ENCODE data around the gene DAGLA. TPM values are rescaled to one million over a fixed set of nuclear protein-coding genes. Genes with fewer than 3 reads are reported as not detected.

Gene DAGLA
- total RNA-seq, 1 experiment from 2014 or later: 10.9 TPM

DNA sequence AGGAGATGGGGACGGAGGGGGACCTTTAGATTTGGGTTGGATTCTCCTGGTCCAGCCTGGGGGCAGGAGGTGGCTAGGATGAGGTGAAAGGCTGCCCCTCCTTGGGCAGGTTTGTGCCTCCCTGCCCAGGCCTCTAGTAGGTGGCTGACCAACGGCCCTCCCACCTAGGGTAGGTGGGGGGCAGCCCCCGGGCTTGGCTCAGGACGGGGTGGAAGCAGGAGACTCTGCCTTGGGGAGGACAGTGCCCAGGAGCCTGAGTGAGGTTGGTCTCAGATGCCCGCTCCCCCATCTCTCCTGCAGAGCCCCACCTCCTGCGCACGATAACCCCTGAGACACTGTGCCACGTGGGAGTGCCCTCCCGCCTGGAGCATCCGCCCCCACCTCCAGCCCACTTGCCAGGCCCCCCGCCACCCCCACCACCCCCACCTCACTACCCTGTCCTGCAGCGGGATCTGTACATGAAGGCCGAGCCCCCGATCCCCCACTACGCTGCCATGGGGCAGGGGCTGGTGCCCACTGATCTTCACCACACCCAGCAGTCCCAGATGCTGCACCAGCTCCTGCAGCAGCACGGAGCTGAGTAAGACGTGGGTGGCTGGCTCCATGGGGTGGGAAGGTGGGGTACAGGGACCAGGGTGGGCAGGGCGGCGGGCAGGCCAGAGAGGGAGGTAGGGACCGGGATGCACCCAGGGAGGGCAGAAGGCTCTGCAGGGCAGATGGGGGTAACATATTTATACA is 89.9 kb downstream of the DAGLA start:
- Histone ChIP-seq H3K4me3 (ENCODE audit: low read depth, low read length, poor library complexity, severe bottlenecking) (no peak overlapping the region), H3K27me3 (replicated peaks; ENCODE audit: insufficient read depth, low read depth, low read length, poor library complexity) (no peaks in the 10 kb centered on the region), H3K4me1 (ENCODE audit: insufficient read depth, low read length, poor library complexity, severe bottlenecking) (no peaks in the 10 kb centered on the region), H3K27ac (ENCODE audit: low read depth, low read length, poor library complexity, severe bottlenecking) (no peak overlapping the region), H3K36me3 (ENCODE audit: insufficient read depth, low read length, poor library complexity, severe bottlenecking) (no peaks in the 10 kb centered on the region), H3K9me3 (ENCODE audit: low read depth, low read length, poor library complexity, severe bottlenecking) (no peaks in the 10 kb centered on the region)
- TF ChIP-seq, protein P1, sequence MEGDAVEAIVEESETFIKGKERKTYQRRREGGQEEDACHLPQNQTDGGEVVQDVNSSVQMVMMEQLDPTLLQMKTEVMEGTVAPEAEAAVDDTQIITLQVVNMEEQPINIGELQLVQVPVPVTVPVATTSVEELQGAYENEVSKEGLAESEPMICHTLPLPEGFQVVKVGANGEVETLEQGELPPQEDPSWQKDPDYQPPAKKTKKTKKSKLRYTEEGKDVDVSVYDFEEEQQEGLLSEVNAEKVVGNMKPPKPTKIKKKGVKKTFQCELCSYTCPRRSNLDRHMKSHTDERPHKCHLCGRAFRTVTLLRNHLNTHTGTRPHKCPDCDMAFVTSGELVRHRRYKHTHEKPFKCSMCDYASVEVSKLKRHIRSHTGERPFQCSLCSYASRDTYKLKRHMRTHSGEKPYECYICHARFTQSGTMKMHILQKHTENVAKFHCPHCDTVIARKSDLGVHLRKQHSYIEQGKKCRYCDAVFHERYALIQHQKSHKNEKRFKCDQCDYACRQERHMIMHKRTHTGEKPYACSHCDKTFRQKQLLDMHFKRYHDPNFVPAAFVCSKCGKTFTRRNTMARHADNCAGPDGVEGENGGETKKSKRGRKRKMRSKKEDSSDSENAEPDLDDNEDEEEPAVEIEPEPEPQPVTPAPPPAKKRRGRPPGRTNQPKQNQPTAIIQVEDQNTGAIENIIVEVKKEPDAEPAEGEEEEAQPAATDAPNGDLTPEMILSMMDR (conservative IDR thresholded peaks at IDR 0.05; ENCODE audit: low read depth, low read length): no peak
- TF ChIP-seq EZH2 (IDR thresholded peaks at IDR 0.05; ENCODE audit: borderline replicate concordance, low read depth, low read length, poor library complexity, severe bottlenecking): no peak
- intact Hi-C loops (cut with micrococcal nuclease; ENCODE audit: unreplicated experiment): no loop called here
- CTCF ChIA-PET: no interaction called here
- no TSS peak for BruUV-seq (replicated peaks)
- DNase-seq (ENCODE audit: low spot score): no peak
- POLR2A ChIA-PET (ENCODE audit: low non-redundant PET): interaction anchor here (0.6 kb wide), 1 partner anchor 366 kb away, joined by 3 read pairs; no protein-coding TSS in a partner anchor

DNA sequence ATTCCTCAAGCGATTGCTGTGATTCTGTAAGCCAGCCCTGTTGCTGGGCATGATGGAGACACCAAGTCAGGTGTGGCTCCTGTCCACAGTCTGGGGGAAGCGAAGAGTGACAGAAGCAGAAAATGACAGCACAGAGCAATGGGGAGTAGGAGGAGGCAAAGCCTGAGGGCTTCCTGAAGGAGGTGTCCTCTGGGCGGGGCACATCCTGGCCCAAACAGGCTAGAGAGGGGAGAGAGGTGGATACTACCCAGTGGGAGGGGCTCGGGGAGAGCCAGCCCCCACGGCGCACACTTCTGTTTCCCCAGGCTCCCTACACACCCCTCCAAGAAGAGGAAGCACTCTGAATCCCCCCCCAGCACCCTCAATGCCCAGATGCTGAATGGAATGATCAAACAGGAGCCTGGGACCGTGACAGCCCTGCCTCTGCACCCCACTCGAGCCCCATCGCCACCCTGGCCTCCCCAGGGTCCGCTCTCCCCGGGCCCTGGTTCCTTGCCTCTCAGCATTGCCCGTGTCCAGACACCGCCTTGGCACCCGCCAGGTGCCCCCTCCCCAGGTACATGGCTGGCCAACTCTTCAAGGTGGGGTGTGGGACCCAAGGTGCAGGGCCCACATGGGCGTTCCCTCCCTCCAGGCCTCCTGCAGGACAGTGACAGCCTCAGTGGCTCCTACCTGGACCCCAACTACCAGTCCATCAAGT is 91.2 kb downstream of the DAGLA start:
- H3K36me3 ChIP-seq (ENCODE audit: insufficient read depth, low read length, poor library complexity, severe bottlenecking): no peaks in the 10 kb centered on the region
- CTCF ChIA-PET: no interaction called here
- no peaks in the 10 kb centered on the region for H3K9me3 ChIP-seq (ENCODE audit: low read depth, low read length, poor library complexity, severe bottlenecking)
- no peaks in the 10 kb centered on the region for H3K27me3 ChIP-seq (replicated peaks; ENCODE audit: insufficient read depth, low read depth, low read length, poor library complexity)
- BruUV-seq (replicated peaks): no TSS peak
- no peaks in the 10 kb centered on the region for H3K4me1 ChIP-seq (ENCODE audit: insufficient read depth, low read length, poor library complexity, severe bottlenecking)
- POLR2A ChIA-PET (ENCODE audit: low non-redundant PET): no interaction called here
- H3K27ac ChIP-seq (ENCODE audit: low read depth, low read length, poor library complexity, severe bottlenecking): no peak overlapping the region
- DNase-seq (ENCODE audit: low spot score): no peak
- TF ChIP-seq, protein P1 (conservative IDR thresholded peaks at IDR 0.05; ENCODE audit: low read depth, low read length): no peak
- TF ChIP-seq EZH2 (IDR thresholded peaks at IDR 0.05; ENCODE audit: borderline replicate concordance, low read depth, low read length, poor library complexity, severe bottlenecking): no peak
- H3K4me3 ChIP-seq (ENCODE audit: low read depth, low read length, poor library complexity, severe bottlenecking): no peak overlapping the region
- intact Hi-C loops (cut with micrococcal nuclease; ENCODE audit: unreplicated experiment): no loop called here

DNA sequence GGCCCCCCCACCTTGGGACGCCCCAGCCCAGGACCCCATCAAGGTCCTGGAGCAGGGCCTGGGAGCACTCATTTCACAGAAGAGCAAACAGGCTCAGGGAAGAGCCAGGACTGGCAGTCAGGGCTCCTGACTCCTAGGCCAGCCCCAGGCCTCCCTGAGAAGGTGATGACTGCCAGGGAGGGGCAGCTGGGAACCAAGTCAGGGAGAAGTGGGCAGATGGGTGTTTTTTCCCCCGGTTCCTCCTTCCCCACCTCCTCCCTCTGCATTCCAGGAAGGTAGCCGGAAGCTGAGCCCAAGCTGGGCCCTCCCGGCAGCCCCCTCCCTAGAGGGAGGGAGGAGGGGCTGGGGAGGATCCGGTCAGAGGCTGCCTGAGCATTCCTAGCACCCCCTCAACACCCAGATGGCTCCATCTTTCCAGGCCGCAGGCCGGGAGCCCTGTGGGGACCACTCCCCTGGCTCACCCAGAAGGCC is 91.8 kb downstream of the DAGLA start:
- H3K4me1 ChIP-seq (ENCODE audit: insufficient read depth, low read length, poor library complexity, severe bottlenecking): peaks cover 6% of the 10 kb centered on the region
- CTCF ChIA-PET: no interaction called here
- TF ChIP-seq, protein P1 (conservative IDR thresholded peaks at IDR 0.05; ENCODE audit: low read depth, low read length): no peak
- TF ChIP-seq EZH2 (IDR thresholded peaks at IDR 0.05; ENCODE audit: borderline replicate concordance, low read depth, low read length, poor library complexity, severe bottlenecking): no peak
- intact Hi-C loops (cut with micrococcal nuclease; ENCODE audit: unreplicated experiment): no loop called here
- H3K36me3 ChIP-seq (ENCODE audit: insufficient read depth, low read length, poor library complexity, severe bottlenecking): no peaks in the 10 kb centered on the region
- POLR2A ChIA-PET (ENCODE audit: low non-redundant PET): no interaction called here
- DNase-seq (ENCODE audit: low spot score): no peak
- H3K4me3 ChIP-seq (ENCODE audit: low read depth, low read length, poor library complexity, severe bottlenecking): no peak overlapping the region
- BruUV-seq (replicated peaks): no TSS peak
- no peaks in the 10 kb centered on the region for H3K9me3 ChIP-seq (ENCODE audit: low read depth, low read length, poor library complexity, severe bottlenecking)
- no peak overlapping the region for H3K27ac ChIP-seq (ENCODE audit: low read depth, low read length, poor library complexity, severe bottlenecking)
- no peaks in the 10 kb centered on the region for H3K27me3 ChIP-seq (replicated peaks; ENCODE audit: insufficient read depth, low read depth, low read length, poor library complexity)
